OCI-LY3 (cell line): ENCODE measurements around the gene ADAMTS2.
"Not testable (repeated sequence)": the region's sequence is repeated elsewhere in the genome, so short reads cannot be mapped to it uniquely, and the experiment has no call there.

Source experiments
- H2AFZ ChIP-seq: fragments of 200-600, 300-600 bp; shearing (Covaris generic); 2 replicates; pipeline ENCODE4 v1.6.0; 2014; ENCODE audit warnings: antibody characterized with exemption, low read depth, low read length
- H3K27ac ChIP-seq: fragments of 200-600, 300-600 bp; sonication (generic); 2 replicates; pipeline ENCODE4 v1.5.1; 2014; ENCODE audit warnings: mild to moderate bottlenecking, low read length, moderate library complexity, mixed read lengths
- H3K27me3 ChIP-seq: fragments of 200-600, 300-600 bp; sonication (generic); 2 replicates; pipeline ENCODE4 v1.6.1; 2014; ENCODE audit warnings: low read depth, low read length, mixed read lengths
- H3K36me3 ChIP-seq: fragments of 200-600, 300-600 bp; sonication (generic); replicated peaks from 2 replicates; pipeline ENCODE3; 2014; ENCODE audit warnings: low read depth, low read length, mixed read lengths
- H3K4me1 ChIP-seq: fragments of 300-600, 200-600 bp; sonication (generic); 2 replicates; pipeline ENCODE4 v1.6.1; 2014; ENCODE audit warnings: low read length, mixed read lengths
- H3K4me2 ChIP-seq: fragments of 200-600, 300-600 bp; sonication (generic); 2 replicates; pipeline ENCODE4 v1.6.1; 2014; ENCODE audit warnings: low read length, mixed read lengths
- H3K4me3 ChIP-seq: fragments of 300-600, 200-600 bp; sonication (generic); 2 replicates; pipeline ENCODE4 v1.5.1; 2014; ENCODE audit warnings: antibody characterized with exemption, mild to moderate bottlenecking, low read length, moderate library complexity
- H3K79me2 ChIP-seq: fragments of 300-600, 200-600 bp; shearing (Covaris generic); 2 replicates; pipeline ENCODE4 v1.6.1; 2014; ENCODE audit warnings: mild to moderate bottlenecking, low read length, mixed read lengths
- H3K9ac ChIP-seq: fragments of 300-600, 200-600 bp; shearing (Covaris generic); 2 replicates; pipeline ENCODE4 v1.6.0; 2014; ENCODE audit warnings: mild to moderate bottlenecking, low read length, moderate library complexity
- H3K9me3 ChIP-seq: fragments of 200-600, 300-600 bp; shearing (Covaris generic); 2 replicates; pipeline ENCODE4 v1.6.1; 2014; ENCODE audit warnings: low read length, mixed read lengths; ENCODE audit not compliant: insufficient read depth
- H4K20me1 ChIP-seq: fragments of 200-600, 300-600 bp; sonication (generic); 2 replicates; pipeline ENCODE4 v1.6.1; 2016; ENCODE audit warnings: low read length, mixed read lengths; ENCODE audit not compliant: insufficient read depth
- CTCF ChIP-seq: fragments of 200-600, 300-600 bp; sonication (generic); IDR thresholded peaks from 2 replicates; pipeline ENCODE4 v1.5.1; 2014; ENCODE audit warnings: antibody characterized with exemption, low read length, low read depth
- EZH2phosphoT487 ChIP-seq: fragments of 200-600 bp; shearing (Covaris generic); IDR thresholded peaks from 2 replicates; pipeline ENCODE4 v1.6.1; 2018; ENCODE audit warnings: antibody characterized with exemption, mixed run types, low read depth

ADAMTS2 gene

GRCh38 chr5:179217356-179217755, 127.9 kb downstream of the ADAMTS2 start:
- no peaks in the 10 kb centered on the region for H3K27me3 ChIP-seq
- no peaks in the 10 kb centered on the region for H3K9me3 ChIP-seq
- no peak overlapping the region for H3K4me2 ChIP-seq
- H3K36me3 ChIP-seq: no peaks in the 10 kb centered on the region
- no peaks in the 10 kb centered on the region for H4K20me1 ChIP-seq
- H3K9ac ChIP-seq: no peak overlapping the region
- H3K79me2 ChIP-seq: no peaks in the 10 kb centered on the region
- H3K4me3 ChIP-seq: no peak overlapping the region
- TF ChIP-seq CTCF (no peak), EZH2phosphoT487 (no peak)
- no peak overlapping the region for H3K27ac ChIP-seq
- no peak overlapping the region for H2AFZ ChIP-seq
- H3K4me1 ChIP-seq: no peaks in the 10 kb centered on the region

GRCh38 chr5:179216381-179216780, 128.9 kb downstream of the ADAMTS2 start:
- H3K9me3 ChIP-seq, H3K27ac ChIP-seq, H3K27me3 ChIP-seq, H3K9ac ChIP-seq, H3K36me3 ChIP-seq, H4K20me1 ChIP-seq, H3K4me3 ChIP-seq, H3K79me2 ChIP-seq, H2AFZ ChIP-seq, H3K4me1 ChIP-seq, H3K4me2 ChIP-seq: not testable (repeated sequence)

- Histone ChIP-seq H3K9ac (no peak overlapping the region), H3K27ac (no peak overlapping the region), H3K4me1 (no peaks in the 10 kb centered on the region), H4K20me1 (no peaks in the 10 kb centered on the region), H3K4me2 (no peak overlapping the region), H3K79me2 (no peaks in the 10 kb centered on the region), H3K9me3 (no peaks in the 10 kb centered on the region), H3K36me3 (no peaks in the 10 kb centered on the region), H3K27me3 (no peaks in the 10 kb centered on the region), H2AFZ (no peak overlapping the region), H3K4me3 (no peak overlapping the region)
- TF ChIP-seq CTCF (no peak), EZH2phosphoT487 (no peak)
These were observed 129.7 kb downstream of the ADAMTS2 start for GRCh38 chr5:179215576-179215975.

- Histone ChIP-seq H3K4me1 (no peaks in the 10 kb centered on the region), H3K36me3 (no peaks in the 10 kb centered on the region), H2AFZ (no peak overlapping the region), H4K20me1 (no peaks in the 10 kb centered on the region), H3K9me3 (no peaks in the 10 kb centered on the region), H3K9ac (no peak overlapping the region), H3K79me2 (no peaks in the 10 kb centered on the region), H3K4me3 (no peak overlapping the region), H3K27me3 (no peaks in the 10 kb centered on the region), H3K27ac (no peak overlapping the region), H3K4me2 (no peak overlapping the region)
- TF ChIP-seq EZH2phosphoT487 (no peak), CTCF (no peak)
These were observed 130.6 kb downstream of the ADAMTS2 start for GRCh38 chr5:179214678-179215077.

GRCh38 chr5:179212870-179213269, 132.4 kb downstream of the ADAMTS2 start:
- no peaks in the 10 kb centered on the region for H3K27me3 ChIP-seq
- H3K9me3 ChIP-seq: no peaks in the 10 kb centered on the region
- H3K4me3 ChIP-seq: no peak overlapping the region
- no peak overlapping the region for H3K27ac ChIP-seq
- TF ChIP-seq CTCF: no peak
- no peak overlapping the region for H2AFZ ChIP-seq
- H4K20me1 ChIP-seq: no peaks in the 10 kb centered on the region
- no peaks in the 10 kb centered on the region for H3K79me2 ChIP-seq
- no peaks in the 10 kb centered on the region for H3K4me1 ChIP-seq
- no peak overlapping the region for H3K4me2 ChIP-seq
- H3K36me3 ChIP-seq: no peaks in the 10 kb centered on the region
- H3K9ac ChIP-seq: no peak overlapping the region
